ENCODE measurements around the gene SPSB4. TPM values are rescaled to one million over a fixed set of nuclear protein-coding genes. Genes with fewer than 3 reads are reported as not detected.

SPSB4 gene
- total RNA-seq, 2 experiments from 2014 or later: not detected

- ChIA-PET POLR2A (no interaction called here), CTCF (interaction anchor here (1.0 kb wide), 1 partner anchor 58 kb away, joined by 3 read pairs; no protein-coding TSS in a partner anchor)
- Mint-ChIP-seq H3K27me3 (peaks cover 16% of the 10 kb centered on the region), H3K4me1 (no peaks in the 10 kb centered on the region), H3K36me3 (ENCODE audit: low read depth) (no peaks in the 10 kb centered on the region), H3K9me3 (peaks cover 3% of the 10 kb centered on the region), H3K4me3 (no peak overlapping the region), H3K27ac (no peak overlapping the region)
- DNase-seq: no peak
These were observed 7.0 kb downstream of the SPSB4 start for GRCh38 chr3:141057946-141058800.

- Mint-ChIP-seq H3K27ac (no peak overlapping the region), H3K9me3 (peaks cover 3% of the 10 kb centered on the region), H3K4me1 (peaks cover 8% of the 10 kb centered on the region), H3K27me3 (peaks cover 10% of the 10 kb centered on the region), H3K4me3 (no peak overlapping the region), H3K36me3 (ENCODE audit: low read depth) (no peaks in the 10 kb centered on the region)
- CTCF ChIA-PET: no interaction called here
- no peak for DNase-seq
- POLR2A ChIA-PET: no interaction called here
These were observed 7.8 kb downstream of the SPSB4 start for GRCh38 chr3:141058996-141059395.

- POLR2A ChIA-PET: no interaction called here
- Mint-ChIP-seq H3K4me1 (peaks cover 11% of the 10 kb centered on the region), H3K36me3 (ENCODE audit: low read depth) (no peaks in the 10 kb centered on the region), H3K27ac (no peak overlapping the region), H3K4me3 (no peak overlapping the region), H3K9me3 (peaks cover 3% of the 10 kb centered on the region), H3K27me3 (peaks cover 8% of the 10 kb centered on the region)
- CTCF ChIA-PET: no interaction called here
- no peak for DNase-seq
These were observed 8.7 kb downstream of the SPSB4 start for GRCh38 chr3:141059816-141060215.

GRCh38 chr3:141060327-141060726 lies 9.2 kb downstream of the SPSB4 start:
- CTCF ChIA-PET: interaction anchor here (1.2 kb wide), 1 partner anchor 12 kb away, joined by 3 read pairs; no protein-coding TSS in a partner anchor
- Mint-ChIP-seq H3K27ac (no peak overlapping the region), H3K4me1 (peaks cover 11% of the 10 kb centered on the region), H3K36me3 (ENCODE audit: low read depth) (no peaks in the 10 kb centered on the region), H3K9me3 (peaks cover 3% of the 10 kb centered on the region), H3K27me3 (peaks cover 2% of the 10 kb centered on the region), H3K4me3 (no peak overlapping the region)
- POLR2A ChIA-PET: no interaction called here
- no peak for DNase-seq

- peak; percentile 6 for DNase-seq
- H3K4me1 Mint-ChIP-seq: peaks cover 11% of the 10 kb centered on the region
- H3K27ac Mint-ChIP-seq: no peak overlapping the region
- peaks cover 3% of the 10 kb centered on the region for H3K9me3 Mint-ChIP-seq
- ChIA-PET CTCF (interaction anchor here (1.3 kb wide), 1 partner anchor 10 kb away, joined by 3 read pairs; no protein-coding TSS in a partner anchor), POLR2A (no interaction called here)
- H3K4me3 Mint-ChIP-seq: no peak overlapping the region
- H3K27me3 Mint-ChIP-seq: no peaks in the 10 kb centered on the region
- H3K36me3 Mint-ChIP-seq (ENCODE audit: low read depth): no peaks in the 10 kb centered on the region
These were observed 12.7 kb downstream of the SPSB4 start for GRCh38 chr3:141063831-141064230.

GRCh38 chr3:141064255-141064926 lies 13.2 kb downstream of the SPSB4 start:
- Mint-ChIP-seq H3K36me3 (ENCODE audit: low read depth) (no peaks in the 10 kb centered on the region), H3K27ac (no peak overlapping the region), H3K9me3 (peaks cover under 1% of the 10 kb centered on the region), H3K4me1 (peaks cover 11% of the 10 kb centered on the region), H3K4me3 (no peak overlapping the region), H3K27me3 (no peaks in the 10 kb centered on the region)
- DNase-seq: no peak
- POLR2A ChIA-PET: no interaction called here
- CTCF ChIA-PET: interaction anchor here (1.2 to 1.3 kb wide), 2 partner anchors 10 to 12 kb away, joined by 3 read pairs; no protein-coding TSS in a partner anchor

- H3K4me1 Mint-ChIP-seq: peaks cover 11% of the 10 kb centered on the region
- no peaks in the 10 kb centered on the region for H3K36me3 Mint-ChIP-seq (ENCODE audit: low read depth)
- ChIA-PET POLR2A (no interaction called here), CTCF (interaction anchor here (1.2 kb wide), 1 partner anchor 11 kb away, joined by 3 read pairs; no protein-coding TSS in a partner anchor)
- DNase-seq: no peak
- H3K9me3 Mint-ChIP-seq: no peaks in the 10 kb centered on the region
- no peak overlapping the region for H3K27ac Mint-ChIP-seq
- no peaks in the 10 kb centered on the region for H3K27me3 Mint-ChIP-seq
- H3K4me3 Mint-ChIP-seq: no peak overlapping the region
These were observed 14.1 kb downstream of the SPSB4 start for GRCh38 chr3:141065258-141065657.

- peaks cover 11% of the 10 kb centered on the region for H3K4me1 Mint-ChIP-seq
- no peaks in the 10 kb centered on the region for H3K27me3 Mint-ChIP-seq
- no peak overlapping the region for H3K27ac Mint-ChIP-seq
- DNase-seq: no peak
- ChIA-PET POLR2A (no interaction called here), CTCF (interaction anchor here (1.1 to 1.2 kb wide), 2 partner anchors 10 to 15 kb away, joined by 3 read pairs; partner anchors contain the start of gene SPSB4)
- no peaks in the 10 kb centered on the region for H3K36me3 Mint-ChIP-seq (ENCODE audit: low read depth)
- no peaks in the 10 kb centered on the region for H3K9me3 Mint-ChIP-seq
- H3K4me3 Mint-ChIP-seq: no peak overlapping the region
These were observed 15.0 kb downstream of the SPSB4 start for GRCh38 chr3:141065841-141066805.

GRCh38 chr3:141067206-141067974 lies 16.2 kb downstream of the SPSB4 start:
- H3K27ac Mint-ChIP-seq: no peak overlapping the region
- H3K4me1 Mint-ChIP-seq: peaks cover 11% of the 10 kb centered on the region
- no peak overlapping the region for H3K4me3 Mint-ChIP-seq
- ChIA-PET CTCF (interaction anchor here (1.1 kb wide), 1 partner anchor 16 kb away, joined by 3 read pairs; the partner anchor contains the start of gene SPSB4), POLR2A (no interaction called here)
- DNase-seq: no peak
- H3K27me3 Mint-ChIP-seq: no peaks in the 10 kb centered on the region
- no peaks in the 10 kb centered on the region for H3K9me3 Mint-ChIP-seq
- H3K36me3 Mint-ChIP-seq (ENCODE audit: low read depth): no peaks in the 10 kb centered on the region

- POLR2A ChIA-PET: no interaction called here
- Mint-ChIP-seq H3K27me3 (no peaks in the 10 kb centered on the region), H3K9me3 (no peaks in the 10 kb centered on the region), H3K27ac (no peak overlapping the region), H3K4me3 (no peak overlapping the region), H3K36me3 (ENCODE audit: low read depth) (no peaks in the 10 kb centered on the region), H3K4me1 (no peaks in the 10 kb centered on the region)
- DNase-seq: no peak
- CTCF ChIA-PET: no interaction called here
These were observed 19.1 kb downstream of the SPSB4 start for GRCh38 chr3:141070229-141070628.

GRCh38 chr3:141070727-141071357 lies 19.7 kb downstream of the SPSB4 start:
- no peak for DNase-seq
- H3K36me3 Mint-ChIP-seq (ENCODE audit: low read depth): no peaks in the 10 kb centered on the region
- POLR2A ChIA-PET: no interaction called here
- H3K4me1 Mint-ChIP-seq: no peaks in the 10 kb centered on the region
- CTCF ChIA-PET: no interaction called here
- H3K9me3 Mint-ChIP-seq: no peaks in the 10 kb centered on the region
- no peaks in the 10 kb centered on the region for H3K27me3 Mint-ChIP-seq
- H3K4me3 Mint-ChIP-seq: no peak overlapping the region
- H3K27ac Mint-ChIP-seq: no peak overlapping the region
